ENCODE results near the gene OCEL1.
"Not testable (repeated sequence)": the region's sequence is repeated elsewhere in the genome, so short reads cannot be mapped to it uniquely, and the experiment has no call there.

Gene OCEL1

GRCh38 chr19:17266589-17266974, 40.6 kb downstream of the OCEL1 start:
- DNase-seq, result no peak

- peak; percentile 44 to 75 for DNase-seq
These were observed 41.2 kb downstream of the OCEL1 start, which contains the start of gene BABAM1 for GRCh38 chr19:17266975-17267788. BABAM1 (plus strand) TSS chr19:17267443; CDS start chr19:17268807, 1,364 bp downstream.

GRCh38 chr19:17268754-17269153, 42.7 kb downstream of the OCEL1 start:
- no peak for DNase-seq

- DNase-seq, result not testable (repeated sequence)
These were observed 48.9 kb downstream of the OCEL1 start for GRCh38 chr19:17274892-17275291.

- DNase-seq, result no peak
These were observed 49.6 kb downstream of the OCEL1 start for GRCh38 chr19:17275441-17276175.
